ENCODE results near the gene DCDC1.

DNA sequence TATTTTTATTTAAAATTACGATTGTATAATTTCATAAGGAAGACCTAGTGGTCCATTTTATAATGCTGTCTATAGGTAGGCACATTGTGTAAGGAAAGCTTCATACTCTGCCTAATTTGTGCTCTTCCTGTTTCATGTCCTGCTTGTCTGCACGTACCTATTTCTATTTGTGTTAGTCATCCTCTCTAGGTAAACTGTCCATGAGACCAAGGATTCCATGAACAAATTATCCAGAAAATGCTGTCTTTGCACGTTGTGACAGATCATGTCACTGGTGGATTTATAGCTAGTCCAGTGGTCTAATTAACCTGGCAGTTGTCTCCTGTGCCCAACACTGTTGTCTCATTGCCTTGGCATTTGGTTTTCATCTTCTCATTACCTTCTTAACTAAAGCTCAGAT lies 44.8 kb upstream of the DCDC1 start:
- TF ChIP-seq EP300 (IDR thresholded peaks at IDR 0.05) (no peak), POLR2A (IDR thresholded peaks at IDR 0.05) (no peak)
- TF ChIP-seq, protein P1, sequence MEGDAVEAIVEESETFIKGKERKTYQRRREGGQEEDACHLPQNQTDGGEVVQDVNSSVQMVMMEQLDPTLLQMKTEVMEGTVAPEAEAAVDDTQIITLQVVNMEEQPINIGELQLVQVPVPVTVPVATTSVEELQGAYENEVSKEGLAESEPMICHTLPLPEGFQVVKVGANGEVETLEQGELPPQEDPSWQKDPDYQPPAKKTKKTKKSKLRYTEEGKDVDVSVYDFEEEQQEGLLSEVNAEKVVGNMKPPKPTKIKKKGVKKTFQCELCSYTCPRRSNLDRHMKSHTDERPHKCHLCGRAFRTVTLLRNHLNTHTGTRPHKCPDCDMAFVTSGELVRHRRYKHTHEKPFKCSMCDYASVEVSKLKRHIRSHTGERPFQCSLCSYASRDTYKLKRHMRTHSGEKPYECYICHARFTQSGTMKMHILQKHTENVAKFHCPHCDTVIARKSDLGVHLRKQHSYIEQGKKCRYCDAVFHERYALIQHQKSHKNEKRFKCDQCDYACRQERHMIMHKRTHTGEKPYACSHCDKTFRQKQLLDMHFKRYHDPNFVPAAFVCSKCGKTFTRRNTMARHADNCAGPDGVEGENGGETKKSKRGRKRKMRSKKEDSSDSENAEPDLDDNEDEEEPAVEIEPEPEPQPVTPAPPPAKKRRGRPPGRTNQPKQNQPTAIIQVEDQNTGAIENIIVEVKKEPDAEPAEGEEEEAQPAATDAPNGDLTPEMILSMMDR (IDR thresholded peaks at IDR 0.05) = no peak
